Measurements from ENCODE around the gene ASRGL1. TPM values are rescaled to one million over a fixed set of nuclear protein-coding genes. Genes with fewer than 3 reads are reported as not detected.

ASRGL1 gene
- total RNA-seq, 6 experiments from 2014 or later: 0.36 to 0.55 (median 0.49) TPM

DNA sequence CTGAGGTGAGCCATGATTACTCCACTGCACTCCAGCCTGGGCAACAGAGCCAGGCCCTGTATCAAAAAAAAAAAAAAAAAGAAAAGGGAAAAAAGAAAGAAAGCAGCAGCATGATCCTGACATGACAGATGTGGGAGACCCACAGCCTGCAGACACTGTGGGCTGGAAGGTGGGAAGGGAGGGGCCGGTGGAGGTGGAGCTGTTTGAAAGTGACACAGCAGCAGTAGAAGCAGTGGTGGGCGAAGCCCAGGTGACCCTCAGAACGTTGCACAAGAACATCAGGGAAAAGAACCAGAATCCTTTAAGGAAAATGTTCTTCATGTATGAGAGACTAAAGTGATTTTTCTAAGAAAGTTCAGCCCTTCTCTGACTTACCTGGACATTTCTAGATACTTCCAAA, 55.3 kb downstream of the ASRGL1 start:
- H3K4me1 Mint-ChIP-seq (ENCODE audit: low read depth): peaks cover 15% of the 10 kb centered on the region
- no peak for TF ChIP-seq CTCF (IDR thresholded peaks at IDR 0.05)
- no peak overlapping the region for H3K27ac Mint-ChIP-seq
- no peaks in the 10 kb centered on the region for H3K36me3 Mint-ChIP-seq (ENCODE audit: low read depth)
- H3K4me3 Mint-ChIP-seq: no peak overlapping the region
- no peaks in the 10 kb centered on the region for H3K9me3 Mint-ChIP-seq
- no peak for DNase-seq
- peaks cover 25% of the 10 kb centered on the region for H3K27me3 Mint-ChIP-seq (ENCODE audit: insufficient read depth)

DNA sequence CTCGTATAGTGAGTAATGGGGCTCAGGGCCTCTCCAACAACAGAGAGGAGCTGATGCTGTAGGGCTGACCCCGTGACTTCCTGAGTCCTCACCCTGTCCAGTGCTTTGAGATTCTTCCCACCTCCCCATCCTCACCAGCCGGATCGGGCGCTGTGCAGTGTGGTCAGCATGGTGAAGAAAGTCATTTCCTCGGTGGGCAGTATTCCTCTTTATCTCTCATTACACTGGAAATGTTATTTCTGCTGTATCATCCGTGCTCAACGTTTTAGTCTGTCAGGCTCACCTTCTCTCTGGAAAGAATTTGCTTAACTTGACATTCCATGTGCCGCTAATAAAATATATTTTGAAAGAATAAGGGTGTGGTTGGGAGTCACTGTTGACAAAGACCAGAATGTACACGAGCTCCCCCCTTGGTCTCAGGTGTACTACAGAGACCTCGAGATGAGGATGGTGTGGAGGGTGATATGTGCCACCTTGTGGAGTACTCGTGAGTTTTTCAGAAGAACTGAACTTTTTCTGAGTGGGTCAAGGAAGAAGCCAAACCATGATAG, 55.9 kb downstream of the ASRGL1 start:
- peaks cover 16% of the 10 kb centered on the region for H3K4me1 Mint-ChIP-seq (ENCODE audit: low read depth)
- H3K27me3 Mint-ChIP-seq (ENCODE audit: insufficient read depth): peaks cover 19% of the 10 kb centered on the region
- H3K27ac Mint-ChIP-seq: no peak overlapping the region
- H3K36me3 Mint-ChIP-seq (ENCODE audit: low read depth): no peaks in the 10 kb centered on the region
- TF ChIP-seq CTCF (IDR thresholded peaks at IDR 0.05): peak; percentile 55; the same call in 1 of the 2 replicates
- no peak for DNase-seq
- H3K9me3 Mint-ChIP-seq: no peaks in the 10 kb centered on the region
- no peak overlapping the region for H3K4me3 Mint-ChIP-seq

DNA sequence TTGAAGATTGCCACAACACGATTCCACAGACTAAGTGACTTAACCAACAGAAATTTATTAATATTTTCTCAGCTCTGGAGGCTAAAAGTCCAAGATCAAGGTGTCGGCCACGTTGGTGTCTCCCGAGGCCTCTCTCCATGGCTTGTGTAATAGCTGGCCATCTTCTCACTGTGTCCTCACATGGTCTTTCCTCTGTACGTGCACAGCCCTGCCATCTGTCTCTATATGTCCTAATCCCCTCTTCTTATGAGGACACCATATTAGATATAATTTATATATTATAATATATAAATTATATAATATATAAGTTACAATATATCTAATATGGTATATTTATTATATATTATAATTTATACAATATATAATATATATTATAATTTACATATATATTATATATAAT, 56.5 kb downstream of the ASRGL1 start:
- H3K4me3 Mint-ChIP-seq: no peak overlapping the region

DNA sequence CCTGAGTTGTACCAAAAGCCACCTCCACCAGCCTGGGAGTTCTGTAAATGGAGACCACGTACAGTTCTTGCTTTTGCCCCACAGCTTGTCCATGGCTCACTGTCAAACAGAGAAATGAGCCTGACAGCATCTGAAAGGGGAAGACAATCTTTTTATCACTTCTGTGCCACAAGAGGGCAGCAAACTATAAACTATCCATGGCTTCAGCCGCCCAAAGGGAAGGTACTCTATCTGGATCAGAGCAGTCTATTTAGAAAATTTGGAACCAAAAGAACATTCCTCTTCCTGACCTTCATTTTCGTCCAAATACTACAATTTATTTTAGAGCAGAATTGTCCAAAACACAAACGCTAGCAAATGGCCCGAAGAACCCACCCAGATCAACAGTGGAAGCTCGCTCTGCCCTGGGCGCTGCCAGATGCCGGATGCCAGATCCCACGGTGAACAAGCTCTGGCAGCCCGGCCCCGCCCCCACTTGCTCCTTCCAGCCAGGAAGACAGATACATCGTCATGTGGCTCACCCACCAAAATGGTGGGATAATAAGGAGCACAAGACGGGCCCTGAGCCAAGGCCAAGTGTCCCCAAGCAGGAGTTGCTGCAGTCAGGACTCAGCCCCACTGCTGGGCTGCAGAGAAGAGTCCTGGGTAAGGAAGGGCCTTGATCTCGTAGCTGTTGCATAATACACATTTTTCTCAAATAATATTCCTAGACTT, 57.7 kb downstream of the ASRGL1 start:
- Mint-ChIP-seq H3K36me3 (ENCODE audit: low read depth) (no peaks in the 10 kb centered on the region), H3K4me3 (peak overlapping the region; percentile 90), H3K27me3 (ENCODE audit: insufficient read depth) (peaks cover 7% of the 10 kb centered on the region), H3K9me3 (no peaks in the 10 kb centered on the region), H3K27ac (peak overlapping the region; percentile 38; the same call in 1 of the 2 replicates), H3K4me1 (ENCODE audit: low read depth) (peaks cover 33% of the 10 kb centered on the region)
- peak; percentile 76 for DNase-seq
- TF ChIP-seq CTCF (IDR thresholded peaks at IDR 0.05): peak; percentile 89

More for the DNA sequence above, 56.5 kb downstream of the ASRGL1 start:
- DNase-seq: no peak
- peaks cover 18% of the 10 kb centered on the region for H3K27me3 Mint-ChIP-seq (ENCODE audit: insufficient read depth)
- H3K9me3 Mint-ChIP-seq: no peaks in the 10 kb centered on the region
- no peak overlapping the region for H3K27ac Mint-ChIP-seq
- H3K4me1 Mint-ChIP-seq (ENCODE audit: low read depth): peaks cover 22% of the 10 kb centered on the region
- no peaks in the 10 kb centered on the region for H3K36me3 Mint-ChIP-seq (ENCODE audit: low read depth)
- TF ChIP-seq CTCF (IDR thresholded peaks at IDR 0.05): no peak

GRCh38 chr11:62395885-62396551, 58.8 kb downstream of the ASRGL1 start:
- Mint-ChIP-seq H3K27me3 (ENCODE audit: insufficient read depth) (peaks cover 9% of the 10 kb centered on the region), H3K9me3 (no peaks in the 10 kb centered on the region), H3K27ac (no peak overlapping the region), H3K4me1 (ENCODE audit: low read depth) (peaks cover 42% of the 10 kb centered on the region), H3K36me3 (ENCODE audit: low read depth) (no peaks in the 10 kb centered on the region), H3K4me3 (no peak overlapping the region)
- no peak for DNase-seq
- no peak for TF ChIP-seq CTCF (IDR thresholded peaks at IDR 0.05)
